NCI-H2227 treated with DMSO at 0.1 percent for 48 hours (cell line): ENCODE results near the gene SLC17A7.
"Not testable (repeated sequence)": the region's sequence is repeated elsewhere in the genome, so short reads cannot be mapped to it uniquely, and the experiment has no call there.

Source experiments
- DNase-seq: peaks from one replicate; lab custom pipeline; 2025; lab: John Stamatoyannopoulos, UW

SLC17A7 gene

DNA sequence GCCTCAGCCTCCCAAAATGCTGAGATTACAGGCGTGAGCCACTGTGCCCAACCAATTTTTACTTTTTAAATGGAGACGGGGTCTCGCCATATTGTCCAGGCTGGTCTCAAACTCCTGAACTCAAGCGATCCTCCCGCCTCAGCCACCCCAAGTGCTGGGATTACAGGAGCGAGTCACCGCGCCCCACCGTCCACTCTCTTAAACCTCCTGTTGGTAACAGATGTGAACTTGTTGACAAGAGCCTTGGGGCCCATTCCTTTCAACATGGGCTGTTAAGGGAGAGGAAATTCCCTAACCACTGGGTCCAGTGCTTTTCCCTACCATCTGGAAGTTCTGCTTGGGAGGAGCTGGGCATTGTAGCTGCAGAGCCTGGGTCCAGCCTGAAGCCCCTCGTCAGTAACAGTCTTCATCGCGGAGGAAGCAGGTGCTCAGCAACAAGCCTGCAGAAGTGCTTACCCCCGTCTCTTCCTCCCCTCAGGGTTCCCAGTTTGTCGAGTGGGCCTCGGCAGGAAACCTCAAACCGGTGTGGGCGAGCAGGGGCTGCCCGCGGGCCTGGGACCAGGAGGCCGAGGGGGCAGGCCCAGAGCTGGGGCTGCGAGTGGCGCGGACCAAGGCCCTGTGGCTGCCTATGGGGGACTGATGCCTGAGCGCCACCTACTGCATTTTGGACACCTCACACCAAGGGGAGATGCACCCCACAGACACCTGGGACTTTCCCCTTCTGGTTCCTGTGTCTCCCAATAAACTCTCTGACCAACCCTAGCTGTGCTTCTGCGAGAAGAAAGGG, 28.7 kb upstream of the SLC17A7 start:
- no peak for DNase-seq

DNA sequence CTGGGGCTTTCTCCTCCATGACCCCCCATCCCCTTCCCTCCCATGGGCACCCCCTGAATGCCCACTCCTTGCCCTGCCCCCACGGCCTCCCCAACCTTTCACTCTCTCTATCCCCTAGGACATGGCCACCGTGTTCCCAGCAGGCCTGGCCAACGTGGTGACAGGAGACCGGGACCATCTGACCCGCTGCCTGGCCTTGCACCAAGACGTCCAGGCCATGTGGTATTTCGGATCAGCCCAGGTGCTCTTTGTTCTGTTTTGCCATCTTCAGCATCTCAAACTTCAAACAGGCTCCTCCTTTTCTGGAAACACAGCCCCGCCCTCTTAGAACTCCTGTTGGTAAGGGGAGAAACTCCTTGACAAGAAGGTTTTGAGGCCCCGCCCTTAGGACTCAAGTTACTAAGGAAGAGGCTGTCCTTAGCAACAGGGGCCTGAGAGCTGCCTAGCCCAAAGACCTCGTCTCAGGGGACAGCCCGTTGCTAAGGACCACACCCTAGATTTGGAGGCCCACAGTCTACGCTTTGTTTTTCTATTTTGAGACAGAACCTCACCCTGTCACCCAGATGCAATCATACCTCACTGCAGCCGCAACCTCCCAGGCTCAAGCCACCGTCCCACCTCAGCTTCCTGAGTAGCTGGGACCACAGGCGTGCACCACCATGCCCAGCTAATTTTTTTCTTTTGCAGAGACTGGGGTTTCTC, 27.6 kb upstream of the SLC17A7 start:
- no peak for DNase-seq

DNA sequence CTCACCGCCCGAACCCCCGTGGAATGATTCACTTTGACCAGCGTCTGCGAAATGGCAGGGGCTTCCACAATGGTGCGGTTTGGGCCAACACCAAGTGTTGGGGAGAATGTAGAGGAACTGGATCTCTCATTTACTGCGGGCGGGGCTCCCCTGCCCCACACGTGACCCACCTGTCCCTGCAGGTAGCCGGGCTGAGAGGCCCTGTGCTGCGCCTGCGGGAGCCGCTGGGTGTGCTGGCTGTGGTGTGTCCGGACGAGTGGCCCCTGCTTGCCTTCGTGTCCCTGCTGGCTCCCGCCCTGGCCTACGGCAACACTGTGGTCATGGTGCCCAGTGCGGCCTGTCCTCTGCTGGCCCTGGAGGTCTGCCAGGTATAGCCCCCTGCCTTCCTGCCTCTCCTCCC, 26.9 kb upstream of the SLC17A7 start:
- no peak for DNase-seq

GRCh38 chr19:49465371-49465770, 24.0 kb upstream of the SLC17A7 start:
- DNase-seq, result no peak

DNA sequence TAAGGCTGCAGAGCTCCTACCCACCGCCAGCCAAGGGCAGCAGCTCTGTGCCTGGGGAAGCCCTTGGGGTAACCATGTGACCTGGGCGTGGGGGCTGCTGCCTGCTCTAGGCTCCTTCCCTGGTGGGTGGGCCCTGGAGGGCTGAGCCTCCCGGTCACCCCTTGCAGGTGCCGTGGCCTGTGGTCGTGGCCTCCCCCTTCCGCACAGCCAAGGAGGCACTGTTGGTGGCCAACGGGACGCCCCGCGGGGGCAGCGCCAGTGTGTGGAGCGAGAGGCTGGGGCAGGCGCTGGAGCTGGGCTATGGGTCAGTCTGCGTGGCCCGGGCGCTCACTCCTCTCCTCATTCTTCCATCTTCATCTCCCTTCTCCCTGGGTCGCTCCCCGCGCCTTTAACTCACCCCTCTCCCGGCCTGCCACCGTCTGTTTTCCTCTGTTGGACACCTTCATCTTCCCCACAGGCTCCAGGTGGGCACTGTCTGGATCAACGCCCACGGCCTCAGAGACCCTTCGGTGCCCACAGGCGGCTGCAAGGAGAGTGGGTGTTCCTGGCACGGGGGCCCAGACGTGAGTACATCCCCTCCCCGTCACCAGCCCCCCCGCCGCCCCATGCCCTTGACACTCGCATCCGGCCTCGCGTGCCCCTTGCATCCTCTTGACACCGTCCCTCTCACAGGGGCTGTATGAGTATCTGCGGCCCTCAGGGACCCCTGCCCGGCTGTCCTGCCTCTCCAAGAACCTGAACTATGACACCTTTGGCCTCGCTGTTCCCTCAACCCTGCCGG, 22.8 kb upstream of the SLC17A7 start:
- DNase-seq, result no peak

GRCh38 chr19:49462492-49462891, 21.2 kb upstream of the SLC17A7 start:
- no peak for DNase-seq

GRCh38 chr19:49461656-49462055, 20.3 kb upstream of the SLC17A7 start:
- no peak for DNase-seq

DNA sequence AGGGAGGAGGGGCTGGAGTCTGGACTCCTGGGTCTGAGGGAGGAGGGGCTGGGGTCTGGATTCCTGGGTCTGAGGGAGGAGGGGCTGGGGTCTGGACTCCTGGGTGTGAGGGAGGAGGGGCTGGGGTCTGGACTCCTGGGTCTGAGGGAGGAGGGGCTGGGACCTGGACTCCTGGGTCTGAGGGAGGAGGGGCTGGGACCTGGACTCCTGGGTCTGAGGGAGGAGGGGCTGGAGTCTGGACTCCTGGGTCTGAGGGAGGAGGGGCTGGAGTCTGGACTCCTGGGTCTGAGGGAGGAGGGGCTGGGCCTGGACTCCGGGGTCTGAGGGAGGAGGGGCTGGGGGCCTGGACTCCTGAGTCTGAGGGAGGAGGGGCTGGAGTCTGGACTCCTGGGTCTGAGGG, 19.8 kb upstream of the SLC17A7 start:
- DNase-seq, result not testable (repeated sequence)

- no peak for DNase-seq
Observed at GRCh38 chr19:49459388-49459787, 18.1 kb upstream of the SLC17A7 start.

GRCh38 chr19:49458567-49458903, 17.2 kb upstream of the SLC17A7 start:
- DNase-seq, result no peak

GRCh38 chr19:49456326-49456725, 15.0 kb upstream of the SLC17A7 start:
- DNase-seq, result no peak

DNA sequence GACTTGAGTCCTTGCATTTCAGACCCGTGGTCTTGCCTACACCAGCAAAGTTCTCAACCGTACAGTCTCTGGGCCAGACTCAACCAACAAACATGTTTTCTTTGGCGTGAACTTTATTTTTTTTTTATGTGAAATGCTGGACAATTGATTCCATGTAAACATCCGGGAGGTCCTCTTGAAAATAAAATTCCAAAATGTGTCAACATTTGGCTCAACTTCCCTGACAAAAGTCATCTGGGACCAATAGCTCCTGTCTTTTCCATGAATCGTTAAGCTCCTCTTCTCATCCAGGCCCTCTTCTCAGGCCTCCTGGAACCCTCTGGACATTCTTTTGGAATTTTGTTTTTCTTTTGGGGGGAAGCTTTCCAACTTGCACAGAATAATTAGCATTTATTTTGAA, 14.4 kb upstream of the SLC17A7 start:
- DNase-seq, result no peak

GRCh38 chr19:49453757-49454240, 12.5 kb upstream of the SLC17A7 start:
- no peak for DNase-seq

DNA sequence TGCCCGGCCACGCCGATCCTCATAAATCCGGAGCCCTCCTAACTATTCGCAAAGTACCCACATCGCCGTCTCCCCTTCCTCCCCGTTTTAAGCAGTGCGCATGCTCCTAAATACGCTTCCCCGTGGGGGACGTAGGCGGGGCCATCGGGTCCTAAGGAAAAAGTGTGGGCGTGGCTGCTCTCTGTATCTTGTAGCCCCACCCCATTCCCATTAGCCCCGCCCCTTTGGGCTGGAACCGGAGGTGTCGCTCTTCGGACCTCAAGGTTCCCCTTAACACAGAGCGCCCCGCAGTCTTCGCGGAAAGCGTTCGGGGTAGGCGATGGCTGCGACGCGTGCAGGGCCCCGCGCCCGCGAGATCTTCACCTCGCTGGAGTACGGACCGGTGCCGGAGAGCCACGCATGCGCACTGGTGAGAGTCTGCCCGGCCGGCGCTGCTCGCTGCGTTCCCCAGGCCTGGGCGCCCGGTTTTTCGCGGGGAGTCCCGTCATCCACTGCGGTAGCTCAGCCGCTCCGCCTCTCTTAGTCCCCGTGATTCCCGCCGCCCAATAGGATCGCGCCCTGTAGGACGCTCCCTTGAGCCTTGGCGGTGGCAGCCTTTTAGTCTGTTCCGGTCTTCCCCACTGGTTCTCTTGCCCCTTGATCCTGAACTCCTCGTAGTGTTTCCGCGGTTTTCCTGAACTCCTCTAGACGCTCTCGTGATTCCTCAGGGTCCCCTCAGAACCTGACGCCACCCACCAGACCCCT, 11.9 kb upstream of the SLC17A7 start, which contains the start of gene ALDH16A1:
ALDH16A1 (plus strand) TSS at position 213 of the 744 bp plus-strand sequence; CDS start at position 320, 107 bp downstream.
- peak; percentile 95 for DNase-seq

GRCh38 chr19:49451430-49452181, 10.3 kb upstream of the SLC17A7 start, which contains the start of gene PIH1D1:
Gene PIH1D1 (minus strand): TSS chr19:49451814. CDS start chr19:49451574, 240 bp downstream.
- peak; percentile 94 for DNase-seq

DNA sequence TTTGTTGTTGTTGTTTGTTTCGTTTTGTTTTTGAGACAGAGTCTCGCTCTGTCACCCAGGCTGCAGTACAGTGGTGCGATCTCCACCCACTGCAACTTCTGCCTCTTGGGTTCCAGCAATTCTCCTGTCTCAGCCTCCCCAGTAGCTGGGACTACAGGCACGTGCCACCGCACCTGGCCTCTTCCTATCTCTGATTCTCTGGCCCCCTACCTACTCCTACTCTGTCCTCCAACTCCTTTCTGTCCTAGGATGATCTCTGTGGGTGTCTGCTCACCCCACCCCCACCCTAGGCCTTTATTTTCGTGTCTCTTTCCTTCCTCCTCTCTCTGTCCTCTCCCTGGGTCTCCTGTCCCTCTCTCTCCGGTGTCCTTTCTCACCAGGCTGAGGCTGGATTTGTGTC, 9.1 kb upstream of the SLC17A7 start:
- DNase-seq, result no peak

GRCh38 chr19:49448432-49448786, 7.1 kb upstream of the SLC17A7 start:
- no peak for DNase-seq

DNA sequence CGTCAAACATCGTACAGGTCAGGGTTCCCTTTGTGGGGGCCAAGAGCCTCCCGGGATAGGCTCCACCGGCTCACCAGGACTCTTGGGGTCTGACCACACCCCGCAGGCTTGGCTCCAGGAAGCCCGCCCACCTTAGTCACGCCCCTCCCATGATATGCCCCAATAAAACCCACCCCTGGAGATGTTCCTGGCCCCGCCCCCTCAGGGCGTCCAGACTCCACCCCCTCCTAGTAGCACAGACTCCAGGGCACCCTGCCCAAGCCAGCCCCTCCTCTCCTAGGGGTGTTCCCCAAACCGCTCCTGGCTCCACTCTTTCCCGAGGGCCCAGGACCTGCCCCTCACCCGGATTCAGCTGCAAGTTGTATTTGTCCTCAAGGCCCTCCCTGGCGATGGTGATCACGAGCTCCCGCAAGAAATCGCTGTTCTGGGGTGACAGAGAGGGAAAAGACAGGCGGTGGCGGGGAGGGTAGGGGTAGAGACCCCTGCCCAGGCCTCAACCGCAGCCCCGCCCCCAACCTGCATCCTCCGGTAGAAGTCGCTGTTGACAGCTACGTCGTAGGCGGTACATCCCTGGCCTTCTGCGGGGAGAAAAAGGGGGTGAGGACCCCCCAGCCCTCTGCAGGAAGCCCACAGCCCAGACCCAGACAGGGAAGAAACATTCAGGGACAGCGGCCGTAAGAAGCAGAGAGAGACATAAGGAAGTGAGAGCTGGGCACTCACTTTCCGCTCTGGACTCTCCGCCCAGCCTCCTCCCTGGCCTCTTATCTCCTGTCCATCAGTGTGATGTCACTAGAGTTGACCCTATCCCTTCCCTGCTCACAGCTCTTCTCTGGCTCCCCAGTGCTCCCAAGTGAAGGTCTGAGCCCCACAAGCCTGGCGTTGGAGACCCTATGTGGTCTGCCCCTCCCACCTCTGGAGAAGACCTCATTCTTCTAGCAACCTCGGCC, 6.4 kb upstream of the SLC17A7 start:
- DNase-seq, result no peak

- DNase-seq, result no peak
Observed at GRCh38 chr19:49445997-49446396, 4.7 kb upstream of the SLC17A7 start.
